HepG2 (cell line): Measurements from ENCODE around the gene KATNB1. TPM values are rescaled to one million over a fixed set of nuclear protein-coding genes. Genes with fewer than 3 reads are reported as not detected.

Experiments
- AKAP8 ChIP-seq: sonication (generic); formaldehyde crosslinking; IDR thresholded peaks from 2 replicates; pipeline ENCODE4 v1.5.1; 2020; ENCODE audit warnings: mild to moderate bottlenecking, missing genetic modification reagents
- BRD4 ChIP-seq: sonication (generic); formaldehyde crosslinking; IDR thresholded peaks from 2 replicates; pipeline ENCODE4 v1.4.0; 2020; ENCODE audit warnings: missing genetic modification reagents
- CBFB ChIP-seq: sonication (generic); formaldehyde crosslinking; IDR thresholded peaks from 2 replicates; pipeline ENCODE4 v1.4.0; 2020; ENCODE audit warnings: missing genetic modification reagents
- CENPT ChIP-seq: sonication (generic); formaldehyde crosslinking; IDR thresholded peaks from 2 replicates; pipeline ENCODE4 v1.8.0; 2022; ENCODE audit warnings: low read depth, mild to moderate bottlenecking, moderate library complexity, missing genetic modification reagents
- FOXA1 ChIP-seq, 2 experiments: fragments of 450-650 bp in 1 of 2; sonication (generic) in 1 of 2; formaldehyde crosslinking in 1 of 2; IDR thresholded peaks; 2 replicates each; pipeline versions ENCODE4 v1.4.0 to v1.6.1; 2016 to 2020; ENCODE audit warnings: missing genetic modification reagents in 1 of 2
- GATA4 ChIP-seq: sonication (generic); IDR thresholded peaks from 2 replicates; pipeline ENCODE4 v1.6.1; 2016; ENCODE audit warnings: antibody characterized with exemption, low read depth, borderline replicate concordance
- HDAC6 ChIP-seq: fragments of 200-600 bp; sonication (generic); IDR thresholded peaks from 2 replicates; pipeline ENCODE4 v1.7.0; 2017; ENCODE audit warnings: mild to moderate bottlenecking, antibody characterized with exemption, low read length, low read depth
- KDM5B ChIP-seq: sonication (generic); formaldehyde crosslinking; IDR thresholded peaks from 2 replicates; pipeline ENCODE4 v1.4.0; 2020; ENCODE audit warnings: missing genetic modification reagents, mild to moderate bottlenecking, borderline replicate concordance
- NFE2 ChIP-seq: sonication (generic); formaldehyde crosslinking; IDR thresholded peaks from 2 replicates; pipeline ENCODE4 v1.4.0; 2020; ENCODE audit warnings: missing genetic modification reagents
- RBFOX2 ChIP-seq: fragments of 200-400 bp; formaldehyde crosslinking; IDR thresholded peaks from 2 replicates; pipeline ENCODE4 v1.6.1; 2017; ENCODE audit warnings: low read depth, mild to moderate bottlenecking, low read length
- SP1 ChIP-seq, 2 experiments: fragments of 450-650 bp in 1 of 2; sonication (generic) in 1 of 2; formaldehyde crosslinking in 1 of 2; IDR thresholded peaks; 2 replicates each; pipeline versions ENCODE4 v1.4.0 to v1.6.1; 2016 to 2020; ENCODE audit warnings: missing genetic modification reagents in 1 of 2
- TGIF2 ChIP-seq: IDR thresholded peaks from 2 replicates; pipeline ENCODE4 v1.6.1; 2016; ENCODE audit warnings: control low read depth, missing compliant biosample characterization
- UBTF ChIP-seq: sonication (generic); formaldehyde crosslinking; IDR thresholded peaks from 2 replicates; pipeline ENCODE4 v1.4.0; 2020; ENCODE audit warnings: mild to moderate bottlenecking, missing genetic modification reagents
- XRCC5 ChIP-seq: fragments of 200-400 bp; formaldehyde crosslinking; optimal IDR thresholded peaks from 2 replicates; pipeline ENCODE3; 2017; ENCODE audit warnings: mild to moderate bottlenecking, low read length
- ZBTB3 ChIP-seq: sonication (generic); formaldehyde crosslinking; IDR thresholded peaks from 2 replicates; pipeline ENCODE4 v1.4.0; 2020; ENCODE audit warnings: low read depth, mild to moderate bottlenecking, moderate library complexity, missing genetic modification reagents, borderline replicate concordance
- ZFP62 ChIP-seq: sonication (generic); formaldehyde crosslinking; IDR thresholded peaks from 2 replicates; pipeline ENCODE4 v1.4.0; 2020; ENCODE audit warnings: missing genetic modification reagents
- ZNF230 ChIP-seq: sonication (generic); formaldehyde crosslinking; IDR thresholded peaks from 2 replicates; pipeline ENCODE4 v1.4.0; 2020; ENCODE audit warnings: mild to moderate bottlenecking, missing genetic modification reagents
- ZNF274 ChIP-seq: sonication (generic); formaldehyde crosslinking; IDR thresholded peaks from 2 replicates; pipeline ENCODE4 v1.5.1; 2020; ENCODE audit warnings: mild to moderate bottlenecking, missing genetic modification reagents
- ZNF644 ChIP-seq: IDR thresholded peaks from 2 replicates; pipeline ENCODE4 v1.6.1; 2016; ENCODE audit warnings: low read depth
- ZNF652 ChIP-seq: IDR thresholded peaks from 2 replicates; pipeline ENCODE4 v1.6.1; 2016; ENCODE audit warnings: low read depth, borderline replicate concordance
- ZNF768 ChIP-seq: sonication (generic); formaldehyde crosslinking; IDR thresholded peaks from 2 replicates; pipeline ENCODE4 v1.4.0; 2020; ENCODE audit warnings: missing genetic modification reagents
- ZNF879 ChIP-seq: sonication (generic); formaldehyde crosslinking; IDR thresholded peaks from 2 replicates; pipeline ENCODE4 v1.8.1; 2023; ENCODE audit warnings: missing genetic modification reagents
- polyA plus RNA-seq, 8 experiments: library from polyadenylated mRNA; depleted of rRNA in 3 of 8; stranded (reverse) in 7 of 8; unstranded in 1 of 8; fragments of >200 nt; fragmentation: Illumina TruSeq in 4 of 8; extraction: Trizol in 4 of 8; gene quantifications; 2 replicates each; pipeline versions ENCODE4 v1.2.1 to v1.2.3, GENCODE V29; 2011 to 2016; ENCODE audit warnings: low read depth in 4 of 8, missing spikeins in 1 of 8, mixed read lengths in 1 of 8; ENCODE audit not compliant: insufficient read depth in 1 of 8
- total RNA-seq, 5 experiments: library from RNA; depleted of rRNA; stranded (reverse); fragments of >200 nt; fragmentation: Illumina TruSeq; extraction: Trizol; gene quantifications; 2 replicates each; pipeline ENCODE4 v1.2.3, GENCODE V29; 2016; ENCODE audit warnings: low read depth in 1 of 5
- TF ChIP-seq, protein P1 (sequence below): fragments of 450-650 bp; IDR thresholded peaks from 2 replicates; pipeline ENCODE4 v1.6.1; 2017
- TF ChIP-seq, protein P2 (sequence below): sonication (generic); formaldehyde crosslinking; IDR thresholded peaks from 2 replicates; pipeline ENCODE4 v1.4.0; 2020; ENCODE audit warnings: mild to moderate bottlenecking, low read depth, missing genetic modification reagents
- TF ChIP-seq, protein P3 (sequence below): sonication (generic); formaldehyde crosslinking; IDR thresholded peaks from 2 replicates; pipeline ENCODE4 v1.5.0; 2020; ENCODE audit warnings: mild to moderate bottlenecking, low read depth, missing genetic modification reagents, borderline replicate concordance

The KATNB1 gene
- total and polyA plus RNA-seq, 2 of the 13 experiments (the other 11 are each of a cell fraction or from before 2014, with no cell fraction given): 31.5 to 43.5 TPM

DNA sequence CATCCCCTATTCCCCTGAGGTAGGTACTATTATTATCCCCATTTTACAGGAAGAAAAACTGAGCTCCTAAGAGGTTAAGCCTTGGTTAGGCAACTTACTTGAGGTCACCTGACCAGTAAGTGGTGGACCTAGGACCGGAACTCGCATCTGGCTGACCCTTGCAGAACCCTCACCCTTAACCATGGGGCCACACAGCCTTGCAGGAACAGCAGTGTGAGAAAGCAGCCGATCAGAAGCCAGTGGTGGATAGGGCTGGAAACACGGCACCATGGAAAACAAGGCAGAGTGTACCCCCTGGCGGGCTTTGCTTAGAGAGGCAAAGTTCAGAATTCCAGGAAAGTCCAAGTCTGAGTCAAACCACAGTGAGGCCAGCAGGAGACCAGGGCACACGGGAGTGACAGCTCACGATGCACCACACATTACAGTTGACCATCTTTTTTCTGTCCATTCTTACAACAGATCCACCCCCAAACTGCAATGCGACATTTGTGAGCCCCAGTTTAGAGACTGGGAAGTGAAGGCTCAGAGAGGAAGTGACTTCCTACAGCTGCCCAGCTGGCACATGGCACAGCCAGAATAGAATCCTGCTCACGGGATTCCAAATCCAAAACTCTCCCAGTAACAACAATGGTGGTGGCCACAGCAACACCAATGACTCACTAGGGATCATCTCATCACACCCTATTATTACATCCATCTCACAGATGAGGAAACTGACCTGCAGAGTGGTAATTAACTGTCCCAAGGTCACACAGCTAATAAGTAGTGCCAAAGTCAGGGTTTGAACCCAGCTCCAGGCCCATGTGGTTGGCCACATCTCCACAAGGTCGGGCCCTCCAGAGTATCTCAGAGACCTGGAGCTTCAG is 46.4 kb downstream of the KATNB1 start (continued):
- TF ChIP-seq UBTF (CRISPR knock-in tag) (peak; percentile 63), ZNF879 (no peak), XRCC5 (peak; percentile 88), ZNF230 (CRISPR knock-in tag) (peak; percentile 72; the same call in 1 of the 2 replicates), CENPT (no peak), ZNF652 (peak; percentile 64), NFE2 (no peak), ZFP62 (CRISPR knock-in tag) (no peak), HDAC6 (no peak), FOXA1 (IDR thresholded peaks at IDR 0.05) (no peak), FOXA1 (CRISPR knock-in tag; IDR thresholded peaks at IDR 0.05) (no peak; the same call in 1 of the 2 replicates), CBFB (CRISPR knock-in tag) (peak; percentile 78; the same call in 1 of the 2 replicates), BRD4 (CRISPR knock-in tag) (0 out of 2 replicates have a peak, but pooled peaks have one; percentile 45), SP1 (IDR thresholded peaks at IDR 0.05) (no peak), SP1 (CRISPR knock-in tag; IDR thresholded peaks at IDR 0.05) (0 out of 2 replicates have a peak, but pooled peaks have one; percentile 39), AKAP8 (0 out of 2 replicates have a peak, but pooled peaks have one; percentile 38), ZNF644 (CRISPR knock-in tag) (peak; percentile 85), TGIF2 (CRISPR knock-in tag) (0 out of 2 replicates have a peak, but pooled peaks have one; percentile 62), RBFOX2 (no peak), KDM5B (CRISPR knock-in tag) (no peak), GATA4 (no peak), ZNF274 (CRISPR knock-in tag) (no peak), ZNF768 (CRISPR knock-in tag) (no peak), ZBTB3 (CRISPR knock-in tag) (peak; percentile 53; the same call in 1 of the 2 replicates)
- TF ChIP-seq, protein P1, sequence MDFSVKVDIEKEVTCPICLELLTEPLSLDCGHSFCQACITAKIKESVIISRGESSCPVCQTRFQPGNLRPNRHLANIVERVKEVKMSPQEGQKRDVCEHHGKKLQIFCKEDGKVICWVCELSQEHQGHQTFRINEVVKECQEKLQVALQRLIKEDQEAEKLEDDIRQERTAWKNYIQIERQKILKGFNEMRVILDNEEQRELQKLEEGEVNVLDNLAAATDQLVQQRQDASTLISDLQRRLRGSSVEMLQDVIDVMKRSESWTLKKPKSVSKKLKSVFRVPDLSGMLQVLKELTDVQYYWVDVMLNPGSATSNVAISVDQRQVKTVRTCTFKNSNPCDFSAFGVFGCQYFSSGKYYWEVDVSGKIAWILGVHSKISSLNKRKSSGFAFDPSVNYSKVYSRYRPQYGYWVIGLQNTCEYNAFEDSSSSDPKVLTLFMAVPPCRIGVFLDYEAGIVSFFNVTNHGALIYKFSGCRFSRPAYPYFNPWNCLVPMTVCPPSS: no peak
- TF ChIP-seq, protein P2, sequence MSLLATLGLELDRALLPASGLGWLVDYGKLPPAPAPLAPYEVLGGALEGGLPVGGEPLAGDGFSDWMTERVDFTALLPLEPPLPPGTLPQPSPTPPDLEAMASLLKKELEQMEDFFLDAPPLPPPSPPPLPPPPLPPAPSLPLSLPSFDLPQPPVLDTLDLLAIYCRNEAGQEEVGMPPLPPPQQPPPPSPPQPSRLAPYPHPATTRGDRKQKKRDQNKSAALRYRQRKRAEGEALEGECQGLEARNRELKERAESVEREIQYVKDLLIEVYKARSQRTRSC (CRISPR knock-in tag): no peak
- TF ChIP-seq, protein P3, sequence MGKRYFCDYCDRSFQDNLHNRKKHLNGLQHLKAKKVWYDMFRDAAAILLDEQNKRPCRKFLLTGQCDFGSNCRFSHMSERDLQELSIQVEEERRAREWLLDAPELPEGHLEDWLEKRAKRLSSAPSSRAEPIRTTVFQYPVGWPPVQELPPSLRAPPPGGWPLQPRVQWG (CRISPR knock-in tag): no peak
